Epithelial cell of esophagus (primary cell): ENCODE results near the gene BLMH.

Experiments
- DNase-seq: peaks from one replicate; pipeline ENCODE4 v3.0.0; 2010; ENCODE audit warnings: low read depth
- H3K4me3 ChIP-seq: 2 replicates; pipeline ENCODE4 v1.5.1; 2011; ENCODE audit warnings: mild to moderate bottlenecking, low read length, control low read depth
- CTCF ChIP-seq: IDR thresholded peaks from 2 replicates; pipeline ENCODE4 v1.5.1; 2011; ENCODE audit warnings: low read depth, mild to moderate bottlenecking, low read length, control low read depth, inconsistent platforms; ENCODE audit not compliant: insufficient read depth; ENCODE audit errors: missing control alignments

Gene BLMH

GRCh38 chr17:30273373-30273772 is 18.4 kb downstream of the BLMH start:
- no peak for TF ChIP-seq CTCF
- no peak for DNase-seq
- H3K4me3 ChIP-seq: no peak overlapping the region

- TF ChIP-seq CTCF: no peak
- no peak overlapping the region for H3K4me3 ChIP-seq
- no peak for DNase-seq
Observed at GRCh38 chr17:30271102-30271501, 20.6 kb downstream of the BLMH start.

- no peak for DNase-seq
Observed at GRCh38 chr17:30267625-30268024, 24.1 kb downstream of the BLMH start.

DNA sequence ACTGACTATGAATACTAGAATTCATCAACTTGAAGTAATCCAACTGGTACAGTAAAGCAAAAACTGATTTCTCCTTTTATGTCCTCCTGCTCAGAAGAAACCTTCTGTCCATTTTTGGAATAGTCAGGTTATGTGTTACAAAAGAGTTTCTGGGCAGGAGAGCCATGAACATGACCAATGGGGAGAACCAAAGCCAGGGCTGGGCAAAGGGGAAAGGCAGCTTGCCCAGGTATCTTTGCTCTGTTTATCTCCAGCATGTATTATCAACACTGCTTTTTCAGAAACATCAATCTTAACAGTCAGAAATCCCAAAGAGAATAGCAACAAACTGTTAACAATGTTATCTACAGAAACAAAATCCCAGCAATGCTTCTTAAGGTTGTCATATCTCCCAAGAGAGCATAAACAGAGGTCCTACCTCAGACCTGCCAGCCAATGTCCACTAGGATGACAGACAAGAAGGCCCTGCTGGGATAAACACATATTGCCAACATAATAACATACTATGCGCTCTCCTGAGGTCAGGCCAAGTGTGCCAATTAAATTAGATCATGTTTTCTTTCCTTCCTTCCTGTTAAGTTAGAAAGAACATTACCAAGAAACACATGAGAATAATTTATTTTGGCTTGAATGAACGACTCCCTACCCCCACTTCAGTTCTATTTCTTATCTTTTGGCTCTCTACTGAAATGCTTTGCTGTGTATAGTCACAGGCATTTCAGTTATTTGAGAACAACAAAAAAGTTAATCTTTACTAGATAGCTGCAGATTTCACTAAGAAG is 28.0 kb downstream of the BLMH start:
- TF ChIP-seq CTCF: no peak
- no peak for DNase-seq
- H3K4me3 ChIP-seq: no peak overlapping the region

More at GRCh38 chr17:30267625-30268024, 24.1 kb downstream of the BLMH start:
- TF ChIP-seq CTCF: no peak
- H3K4me3 ChIP-seq: no peak overlapping the region

DNA sequence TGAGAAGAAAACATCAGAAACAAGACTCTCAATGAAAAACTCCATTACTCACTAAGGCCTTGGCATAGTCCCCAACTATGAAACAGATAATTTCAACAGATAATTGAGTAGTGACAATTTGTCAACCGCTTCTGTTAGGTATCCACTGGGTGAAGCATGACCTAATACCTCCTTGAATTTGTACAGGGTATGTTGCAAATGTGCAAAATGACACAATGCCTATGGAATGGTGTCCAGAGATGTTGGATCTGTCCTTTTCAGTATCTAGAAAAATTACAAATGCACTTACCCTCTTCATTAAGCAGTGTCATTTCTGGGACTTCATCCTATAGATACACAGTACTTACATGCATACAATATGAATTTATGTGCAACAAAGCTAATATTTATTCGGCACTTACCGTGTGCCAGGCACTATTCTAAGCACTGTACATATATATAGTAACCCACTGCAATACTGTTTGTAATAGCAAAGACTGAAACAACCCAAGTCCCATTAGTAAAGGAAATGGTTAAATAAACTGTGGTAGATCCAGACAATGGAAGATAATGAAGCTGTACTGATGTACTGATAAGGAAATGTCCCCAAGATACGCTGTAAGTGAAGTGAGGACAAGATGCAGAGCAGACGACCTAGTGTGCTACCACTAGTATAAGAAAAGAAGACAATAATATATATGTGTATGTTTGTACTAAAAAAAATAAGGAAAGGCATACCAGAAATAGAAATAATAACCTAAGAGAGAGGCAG is 34.8 kb downstream of the BLMH start:
- no peak for TF ChIP-seq CTCF
- H3K4me3 ChIP-seq: no peak overlapping the region
- peak; percentile 27 for DNase-seq

DNA sequence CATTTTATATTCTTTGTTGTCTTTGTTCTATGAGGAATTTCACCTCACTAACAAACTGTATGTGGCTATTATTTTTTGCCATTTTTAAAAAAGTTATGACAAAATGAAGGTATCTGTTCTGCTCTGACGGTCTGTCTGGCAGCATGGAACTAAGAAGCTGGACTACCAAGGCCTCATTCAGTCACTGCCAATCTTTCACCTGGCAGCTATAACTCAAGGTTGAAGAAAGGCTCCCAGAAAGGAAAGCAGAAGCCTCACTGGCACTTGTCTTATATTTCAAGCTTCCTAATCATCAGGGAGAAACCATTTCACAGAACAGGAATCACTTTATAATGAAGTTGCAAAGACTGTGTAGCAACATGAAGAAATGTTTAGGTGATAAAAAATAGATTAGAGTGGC is 37.6 kb downstream of the BLMH start:
- H3K4me3 ChIP-seq: no peak overlapping the region
- no peak for TF ChIP-seq CTCF
- DNase-seq: no peak
